ENCODE data around the gene PLD1. TPM values are rescaled to one million over a fixed set of nuclear protein-coding genes. Genes with fewer than 3 reads are reported as not detected.
A peak's percentile ranks its signal among the peaks of the same experiment; 100 is the strongest.

The PLD1 gene
- total RNA-seq, 4 donors from 2014 or later: 30.9 to 67.9 (median 56.0) TPM

GRCh38 chr3:171812811-171813210 lies 2.5 kb upstream of the PLD1 start:
- DNase-seq: no peak
- Histone ChIP-seq H3K27me3 (no peaks in the 10 kb centered on the region), H3K4me3 (no peak overlapping the region), H3K4me1 (peaks cover 5 to 38% (median 10%) of the 10 kb centered on the region in 3 donors), H3K27ac (no peak overlapping the region), H3K9me3 (no peaks in the 10 kb centered on the region), H3K36me3 (no peaks in the 10 kb centered on the region)
- intact Hi-C loops (cut with DNase I): no loop called here
- TF ChIP-seq POLR2A (IDR thresholded peaks at IDR 0.05): no peak
- TF ChIP-seq CTCF (IDR thresholded peaks at IDR 0.05): no peak
- 88% methylated on average over 2 of the region's 2 CpGs for WGBS, 2 donors

GRCh38 chr3:171811913-171812335 lies 1.6 kb upstream of the PLD1 start:
- 79 to 88% methylated on average over 8 to 9 of the region's 9 CpGs for WGBS, 2 donors
- DNase-seq: no peak
- Histone ChIP-seq H3K27me3 (no peaks in the 10 kb centered on the region), H3K27ac (peak overlapping the region; percentile 36 to 97 (median 94)), H3K4me1 (peaks cover 8 to 47% (median 10%) of the 10 kb centered on the region in 3 donors), H3K9me3 (no peaks in the 10 kb centered on the region), H3K4me3 (no peak overlapping the region), H3K36me3 (no peaks in the 10 kb centered on the region)
- no peak for TF ChIP-seq CTCF (IDR thresholded peaks at IDR 0.05)
- TF ChIP-seq POLR2A (IDR thresholded peaks at IDR 0.05): no peak
- intact Hi-C loops (cut with DNase I): no loop called here

GRCh38 chr3:171811295-171811912 lies 1.1 kb upstream of the PLD1 start:
- no peak for TF ChIP-seq CTCF (IDR thresholded peaks at IDR 0.05)
- WGBS, 2 donors: 33 to 39% methylated on average over 3 to 4 of the region's 4 CpGs
- Histone ChIP-seq H3K27me3 (no peaks in the 10 kb centered on the region), H3K9me3 (no peaks in the 10 kb centered on the region), H3K27ac (peak overlapping the region; percentile 91 to 97 (median 96)), H3K36me3 (no peaks in the 10 kb centered on the region), H3K4me1 (peaks cover 10 to 52% (median 11%) of the 10 kb centered on the region in 3 donors), H3K4me3 (peak overlapping the region in 2 of 4 donors; percentile 72 to 81)
- intact Hi-C loops (cut with DNase I): no loop called here
- DNase-seq: no peak

GRCh38 chr3:171810629-171811294 lies 479 bp upstream of the PLD1 start:
- Histone ChIP-seq H3K9me3 (no peaks in the 10 kb centered on the region), H3K4me1 (peaks cover 10 to 59% (median 13%) of the 10 kb centered on the region in 3 donors), H3K4me3 (peak overlapping the region; percentile 72 to 81 (median 76)), H3K27me3 (no peaks in the 10 kb centered on the region), H3K36me3 (no peaks in the 10 kb centered on the region), H3K27ac (peak overlapping the region; percentile 91 to 97 (median 96))
- 20 to 29% methylated on average over 21 to 22 of the region's 22 CpGs for WGBS, 2 donors
- no peak for TF ChIP-seq CTCF (IDR thresholded peaks at IDR 0.05)
- no peak for TF ChIP-seq POLR2A (IDR thresholded peaks at IDR 0.05)
- DNase-seq: no peak
- intact Hi-C loops (cut with DNase I): no loop called here

- Histone ChIP-seq H3K9me3 (no peaks in the 10 kb centered on the region), H3K27ac (peak overlapping the region; percentile 91 to 97 (median 96)), H3K27me3 (no peaks in the 10 kb centered on the region), H3K4me3 (peak overlapping the region; percentile 72 to 81 (median 76)), H3K4me1 (peaks cover 16 to 71% (median 25%) of the 10 kb centered on the region in 3 donors), H3K36me3 (no peaks in the 10 kb centered on the region)
- TF ChIP-seq POLR2A (IDR thresholded peaks at IDR 0.05) (no peak), CTCF (IDR thresholded peaks at IDR 0.05) (no peak)
- DNase-seq: no peak
- intact Hi-C loops (cut with DNase I): no loop called here
- 2% methylated on average over 8 of the region's 11 CpGs for WGBS, 2 donors
Observed at GRCh38 chr3:171809611-171809860, 747 bp downstream of the PLD1 start.

Measured in esophagus squamous epithelium (tissue), 5 donors.